ENCODE data around the gene KIRREL3. TPM values are rescaled to one million over a fixed set of nuclear protein-coding genes. Genes with fewer than 3 reads are reported as not detected.

KIRREL3 gene
- total RNA-seq, 1 donor from 2014 or later = under 0.01 TPM

- Histone ChIP-seq H3K36me3 (ENCODE audit: control insufficient read depth in 3 of 3, insufficient read depth in 3 of 3, low read length in 3 of 3) (no peaks in the 10 kb centered on the region), H3K9ac (ENCODE audit: low read depth in 1 of 3, low read length in 3 of 3) (no peak overlapping the region), H3K4me1 (ENCODE audit: control insufficient read depth in 3 of 3, insufficient read depth in 3 of 3, low read length in 3 of 3) (no peaks in the 10 kb centered on the region), H3K27me3 (ENCODE audit: control insufficient read depth in 3 of 3, insufficient read depth in 3 of 3, low read length in 3 of 3) (peaks cover 10 to 30% (median 18%) of the 10 kb centered on the region in 3 donors), H3K4me3 (ENCODE audit: low read length in 3 of 3) (no peak overlapping the region), H3K27ac (ENCODE audit: low read depth, low read length) (no peak overlapping the region), H3K9me3 (ENCODE audit: control insufficient read depth in 3 of 3, low read length in 3 of 3) (no peaks in the 10 kb centered on the region)
These were observed 503.8 kb downstream of the KIRREL3 start for GRCh38 chr11:126496576-126497337.

- Histone ChIP-seq H3K36me3 (ENCODE audit: control insufficient read depth in 3 of 3, insufficient read depth in 3 of 3, low read length in 3 of 3) (no peaks in the 10 kb centered on the region), H3K4me3 (ENCODE audit: low read length in 3 of 3) (no peak overlapping the region), H3K27me3 (ENCODE audit: control insufficient read depth in 3 of 3, insufficient read depth in 3 of 3, low read length in 3 of 3) (peaks cover 0 to 18% (median 11%) of the 10 kb centered on the region in 3 donors), H3K9ac (ENCODE audit: low read depth in 1 of 3, low read length in 3 of 3) (no peak overlapping the region), H3K4me1 (ENCODE audit: control insufficient read depth in 3 of 3, insufficient read depth in 3 of 3, low read length in 3 of 3) (no peaks in the 10 kb centered on the region), H3K27ac (ENCODE audit: low read depth, low read length) (no peak overlapping the region), H3K9me3 (ENCODE audit: control insufficient read depth in 3 of 3, low read length in 3 of 3) (no peaks in the 10 kb centered on the region)
These were observed 505.0 kb downstream of the KIRREL3 start for GRCh38 chr11:126495281-126496220.

GRCh38 chr11:126494831-126495230 is 505.7 kb downstream of the KIRREL3 start:
- Histone ChIP-seq H3K4me3 (ENCODE audit: low read length in 3 of 3) (no peak overlapping the region), H3K27me3 (ENCODE audit: control insufficient read depth in 3 of 3, insufficient read depth in 3 of 3, low read length in 3 of 3) (peaks cover 0 to 15% (median 6%) of the 10 kb centered on the region in 3 donors), H3K27ac (ENCODE audit: low read depth, low read length) (no peak overlapping the region), H3K4me1 (ENCODE audit: control insufficient read depth in 3 of 3, insufficient read depth in 3 of 3, low read length in 3 of 3) (no peaks in the 10 kb centered on the region), H3K9ac (ENCODE audit: low read depth in 1 of 3, low read length in 3 of 3) (no peak overlapping the region), H3K36me3 (ENCODE audit: control insufficient read depth in 3 of 3, insufficient read depth in 3 of 3, low read length in 3 of 3) (no peaks in the 10 kb centered on the region), H3K9me3 (ENCODE audit: control insufficient read depth in 3 of 3, low read length in 3 of 3) (no peaks in the 10 kb centered on the region)

GRCh38 chr11:126492331-126493082 is 508.1 kb downstream of the KIRREL3 start:
- Histone ChIP-seq H3K4me3 (ENCODE audit: low read length in 3 of 3) (no peak overlapping the region), H3K36me3 (ENCODE audit: control insufficient read depth in 3 of 3, insufficient read depth in 3 of 3, low read length in 3 of 3) (no peaks in the 10 kb centered on the region), H3K4me1 (ENCODE audit: control insufficient read depth in 3 of 3, insufficient read depth in 3 of 3, low read length in 3 of 3) (no peaks in the 10 kb centered on the region), H3K27ac (ENCODE audit: low read depth, low read length) (no peak overlapping the region), H3K9me3 (ENCODE audit: control insufficient read depth in 3 of 3, low read length in 3 of 3) (no peaks in the 10 kb centered on the region), H3K9ac (ENCODE audit: low read depth in 1 of 3, low read length in 3 of 3) (no peak overlapping the region), H3K27me3 (ENCODE audit: control insufficient read depth in 3 of 3, insufficient read depth in 3 of 3, low read length in 3 of 3) (peaks cover 0 to 3% (median 0%) of the 10 kb centered on the region in 3 donors)

GRCh38 chr11:126491092-126491491 is 509.5 kb downstream of the KIRREL3 start:
- Histone ChIP-seq H3K4me1 (ENCODE audit: control insufficient read depth in 3 of 3, insufficient read depth in 3 of 3, low read length in 3 of 3) (no peaks in the 10 kb centered on the region), H3K27ac (ENCODE audit: low read depth, low read length) (no peak overlapping the region), H3K9me3 (ENCODE audit: control insufficient read depth in 3 of 3, low read length in 3 of 3) (no peaks in the 10 kb centered on the region), H3K9ac (ENCODE audit: low read depth in 1 of 3, low read length in 3 of 3) (no peak overlapping the region), H3K27me3 (ENCODE audit: control insufficient read depth in 3 of 3, insufficient read depth in 3 of 3, low read length in 3 of 3) (peaks cover 0 to 3% (median 0%) of the 10 kb centered on the region in 3 donors), H3K4me3 (ENCODE audit: low read length in 3 of 3) (no peak overlapping the region), H3K36me3 (ENCODE audit: control insufficient read depth in 3 of 3, insufficient read depth in 3 of 3, low read length in 3 of 3) (no peaks in the 10 kb centered on the region)

GRCh38 chr11:126489836-126490660 is 510.5 kb downstream of the KIRREL3 start:
- Histone ChIP-seq H3K4me1 (ENCODE audit: control insufficient read depth in 3 of 3, insufficient read depth in 3 of 3, low read length in 3 of 3) (peaks cover 2 to 8% (median 6%) of the 10 kb centered on the region in 3 donors), H3K9me3 (ENCODE audit: control insufficient read depth in 3 of 3, low read length in 3 of 3) (no peaks in the 10 kb centered on the region), H3K27me3 (ENCODE audit: control insufficient read depth in 3 of 3, insufficient read depth in 3 of 3, low read length in 3 of 3) (no peaks in the 10 kb centered on the region), H3K4me3 (ENCODE audit: low read length in 3 of 3) (no peak overlapping the region), H3K9ac (ENCODE audit: low read depth in 1 of 3, low read length in 3 of 3) (no peak overlapping the region), H3K27ac (ENCODE audit: low read depth, low read length) (no peak overlapping the region), H3K36me3 (ENCODE audit: control insufficient read depth in 3 of 3, insufficient read depth in 3 of 3, low read length in 3 of 3) (no peaks in the 10 kb centered on the region)

- H3K9ac ChIP-seq (ENCODE audit: low read depth in 1 of 3, low read length in 3 of 3) = no peak overlapping the region
- H3K9me3 ChIP-seq (ENCODE audit: control insufficient read depth in 3 of 3, low read length in 3 of 3) = no peaks in the 10 kb centered on the region
These were observed 511.8 kb downstream of the KIRREL3 start for GRCh38 chr11:126488591-126489370.

GRCh38 chr11:126487711-126488110 is 512.9 kb downstream of the KIRREL3 start:
- Histone ChIP-seq H3K27me3 (ENCODE audit: control insufficient read depth in 3 of 3, insufficient read depth in 3 of 3, low read length in 3 of 3) (no peaks in the 10 kb centered on the region), H3K4me3 (ENCODE audit: low read length in 3 of 3) (no peak overlapping the region), H3K4me1 (ENCODE audit: control insufficient read depth in 3 of 3, insufficient read depth in 3 of 3, low read length in 3 of 3) (peaks cover 3 to 15% (median 14%) of the 10 kb centered on the region in 3 donors), H3K27ac (ENCODE audit: low read depth, low read length) (no peak overlapping the region), H3K36me3 (ENCODE audit: control insufficient read depth in 3 of 3, insufficient read depth in 3 of 3, low read length in 3 of 3) (no peaks in the 10 kb centered on the region), H3K9ac (ENCODE audit: low read depth in 1 of 3, low read length in 3 of 3) (no peak overlapping the region), H3K9me3 (ENCODE audit: control insufficient read depth in 3 of 3, low read length in 3 of 3) (no peaks in the 10 kb centered on the region)

More at GRCh38 chr11:126488591-126489370, 511.8 kb downstream of the KIRREL3 start:
- Histone ChIP-seq H3K27ac (ENCODE audit: low read depth, low read length) (no peak overlapping the region), H3K4me1 (ENCODE audit: control insufficient read depth in 3 of 3, insufficient read depth in 3 of 3, low read length in 3 of 3) (peaks cover 3 to 15% (median 14%) of the 10 kb centered on the region in 3 donors), H3K4me3 (ENCODE audit: low read length in 3 of 3) (no peak overlapping the region), H3K27me3 (ENCODE audit: control insufficient read depth in 3 of 3, insufficient read depth in 3 of 3, low read length in 3 of 3) (no peaks in the 10 kb centered on the region), H3K36me3 (ENCODE audit: control insufficient read depth in 3 of 3, insufficient read depth in 3 of 3, low read length in 3 of 3) (no peaks in the 10 kb centered on the region)
